Activated effector memory CD4-positive, alpha-beta T cell treated with Interleukin-2 at 50 U/mL for 16 hours (primary cell): Measurements from ENCODE around the gene RASA3.

ENCODE experiments used
- DNase-seq: peaks from one replicate; pipeline ENCODE4 v3.0.0-alpha.2; 2020

Gene RASA3

DNA sequence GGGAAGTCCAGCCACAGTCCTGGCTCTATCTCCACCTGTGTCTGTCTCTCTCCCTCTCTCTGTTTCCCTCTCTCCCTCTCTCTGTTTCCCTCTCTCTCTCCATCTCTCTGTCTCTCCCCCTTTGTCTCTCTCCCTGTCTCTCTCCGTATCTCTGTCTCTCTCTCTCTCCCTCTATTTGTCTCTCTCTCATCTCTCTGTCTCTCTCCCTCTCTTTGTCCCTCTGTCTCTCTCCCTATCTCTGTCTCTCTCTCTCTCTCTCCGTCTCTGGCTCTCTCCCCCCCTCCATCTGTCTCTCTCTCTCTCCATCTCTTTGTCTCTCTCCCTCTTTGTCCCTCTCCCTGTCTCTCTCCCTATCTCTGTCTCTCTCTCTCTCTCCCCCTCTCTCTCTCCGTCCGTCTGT, 119.1 kb downstream of the RASA3 start:
- DNase-seq, result no peak

DNA sequence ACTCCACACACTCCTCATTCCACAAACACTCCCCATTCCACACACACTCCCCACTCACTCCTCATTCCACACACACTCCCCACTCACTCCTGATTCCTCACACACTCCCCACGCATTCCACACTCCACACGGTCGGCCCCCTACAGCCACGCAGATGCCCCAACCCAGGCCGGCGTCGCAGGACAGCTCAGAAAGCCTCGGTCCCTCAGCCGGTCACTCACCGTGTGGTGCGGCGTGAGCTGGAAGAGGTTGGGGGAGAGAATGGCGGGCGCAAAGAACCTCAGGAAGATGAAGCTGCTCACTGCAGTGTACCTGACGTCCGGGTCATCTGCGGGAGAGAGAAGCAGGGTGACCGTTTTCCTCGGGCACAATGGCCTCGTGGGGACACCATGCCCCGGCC, 119.5 kb downstream of the RASA3 start:
- no peak for DNase-seq

DNA sequence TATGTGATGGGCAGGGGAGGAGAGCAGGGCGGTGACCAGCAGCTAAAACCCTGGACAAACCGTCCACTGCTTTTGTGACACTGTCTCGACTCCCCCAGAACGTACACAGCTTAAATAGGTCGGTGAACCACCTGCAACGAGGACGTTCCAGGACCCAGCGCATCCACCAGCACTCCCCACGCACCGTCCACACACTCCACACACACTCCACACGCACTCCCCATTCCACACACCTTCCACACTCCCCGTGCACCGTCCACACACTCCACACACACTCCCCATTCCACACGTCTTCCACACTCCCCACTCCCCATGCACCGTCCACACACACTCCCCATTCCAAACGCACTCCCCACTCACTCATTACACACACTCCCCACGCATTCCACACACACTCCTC, 120.3 kb downstream of the RASA3 start:
- DNase-seq, result no peak

GRCh38 chr13:114011226-114011625, 121.2 kb downstream of the RASA3 start:
- no peak for DNase-seq

- DNase-seq, result no peak
These were observed 121.9 kb downstream of the RASA3 start for GRCh38 chr13:114010401-114011101.

- no peak for DNase-seq
These were observed 122.6 kb downstream of the RASA3 start for GRCh38 chr13:114009590-114010400.

DNA sequence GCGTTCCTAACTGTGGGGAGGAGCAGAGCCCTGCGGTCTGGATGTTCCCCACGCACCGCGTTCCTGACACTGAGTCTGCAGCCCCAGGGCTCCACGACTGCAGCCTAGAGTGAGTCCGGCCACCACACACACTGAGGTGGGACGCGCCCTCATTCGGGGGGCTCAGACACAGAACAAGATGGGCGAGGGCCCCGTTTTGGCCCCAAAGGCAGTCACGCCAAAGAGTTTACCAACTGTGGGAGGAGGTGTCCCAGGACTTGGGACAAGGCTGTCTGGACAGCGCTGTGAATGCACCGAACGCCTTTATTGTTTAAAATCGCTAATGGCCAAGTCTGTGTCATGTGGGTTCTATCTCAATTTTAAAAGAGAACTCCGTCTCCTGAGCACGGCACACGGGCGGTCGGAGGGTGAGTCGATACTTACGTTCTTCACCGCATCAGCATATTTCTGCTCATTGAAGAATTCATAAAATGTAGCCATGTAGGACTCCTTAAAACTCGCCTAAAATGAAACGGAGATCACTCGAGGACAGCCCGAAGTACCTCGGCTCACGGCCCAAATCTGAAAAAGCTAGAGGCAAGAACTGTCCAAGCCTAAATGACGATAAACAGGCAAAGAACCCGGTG, 123.3 kb downstream of the RASA3 start:
- no peak for DNase-seq

GRCh38 chr13:114007566-114007965, 124.9 kb downstream of the RASA3 start:
- DNase-seq, result no peak

DNA sequence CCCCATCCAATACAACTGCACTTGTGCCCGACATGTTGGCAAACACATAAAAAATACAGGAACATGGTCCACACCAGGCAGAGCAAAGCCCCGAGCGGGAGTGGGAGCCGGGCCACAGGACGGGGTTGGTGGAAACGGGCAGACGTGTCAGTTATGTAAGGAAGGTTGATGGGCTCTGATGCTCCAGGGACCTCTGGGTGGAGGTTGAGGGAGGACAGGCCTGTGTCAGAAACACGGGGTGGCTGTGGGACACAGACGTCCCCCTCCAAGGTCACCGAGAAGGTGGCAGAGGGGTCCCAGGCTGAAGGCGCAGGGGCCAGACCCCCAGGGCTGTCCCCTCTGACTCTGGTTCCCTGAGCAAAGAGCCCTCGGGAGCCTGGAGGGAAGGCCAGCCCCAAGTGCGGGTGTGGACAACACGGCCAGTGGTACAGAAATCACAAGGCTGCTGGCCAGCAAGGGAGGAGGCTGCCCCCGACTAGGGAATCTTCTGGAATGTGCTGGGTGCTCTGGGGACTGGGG, 127.2 kb downstream of the RASA3 start:
- no peak for DNase-seq

GRCh38 chr13:114004420-114005205, 127.8 kb downstream of the RASA3 start:
- no peak for DNase-seq

- no peak for DNase-seq
These were observed 129.6 kb downstream of the RASA3 start for GRCh38 chr13:114002771-114003321.

- no peak for DNase-seq
These were observed 130.3 kb downstream of the RASA3 start for GRCh38 chr13:114002009-114002544.

- DNase-seq, result no peak
These were observed 131.0 kb downstream of the RASA3 start for GRCh38 chr13:114001331-114002008.

GRCh38 chr13:114000151-114001040, 132.0 kb downstream of the RASA3 start:
- DNase-seq, result no peak

DNA sequence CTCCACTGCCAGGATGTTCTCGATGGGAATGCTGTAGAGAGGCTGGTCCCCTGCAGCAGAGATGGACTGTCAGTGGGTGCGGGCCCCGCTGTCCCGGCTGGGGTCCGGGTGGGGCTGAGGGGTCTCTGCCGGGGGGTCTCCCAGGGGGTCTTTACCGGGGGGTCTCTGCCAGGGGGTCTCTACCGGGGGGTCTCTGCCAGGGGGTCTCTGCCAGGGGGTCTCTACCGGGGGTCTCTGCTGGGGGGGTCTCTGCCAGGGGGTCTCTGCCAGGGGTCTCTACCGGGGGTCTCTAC, 132.9 kb downstream of the RASA3 start:
- DNase-seq, result no peak

GRCh38 chr13:113998781-113999617, 133.4 kb downstream of the RASA3 start:
- no peak for DNase-seq

DNA sequence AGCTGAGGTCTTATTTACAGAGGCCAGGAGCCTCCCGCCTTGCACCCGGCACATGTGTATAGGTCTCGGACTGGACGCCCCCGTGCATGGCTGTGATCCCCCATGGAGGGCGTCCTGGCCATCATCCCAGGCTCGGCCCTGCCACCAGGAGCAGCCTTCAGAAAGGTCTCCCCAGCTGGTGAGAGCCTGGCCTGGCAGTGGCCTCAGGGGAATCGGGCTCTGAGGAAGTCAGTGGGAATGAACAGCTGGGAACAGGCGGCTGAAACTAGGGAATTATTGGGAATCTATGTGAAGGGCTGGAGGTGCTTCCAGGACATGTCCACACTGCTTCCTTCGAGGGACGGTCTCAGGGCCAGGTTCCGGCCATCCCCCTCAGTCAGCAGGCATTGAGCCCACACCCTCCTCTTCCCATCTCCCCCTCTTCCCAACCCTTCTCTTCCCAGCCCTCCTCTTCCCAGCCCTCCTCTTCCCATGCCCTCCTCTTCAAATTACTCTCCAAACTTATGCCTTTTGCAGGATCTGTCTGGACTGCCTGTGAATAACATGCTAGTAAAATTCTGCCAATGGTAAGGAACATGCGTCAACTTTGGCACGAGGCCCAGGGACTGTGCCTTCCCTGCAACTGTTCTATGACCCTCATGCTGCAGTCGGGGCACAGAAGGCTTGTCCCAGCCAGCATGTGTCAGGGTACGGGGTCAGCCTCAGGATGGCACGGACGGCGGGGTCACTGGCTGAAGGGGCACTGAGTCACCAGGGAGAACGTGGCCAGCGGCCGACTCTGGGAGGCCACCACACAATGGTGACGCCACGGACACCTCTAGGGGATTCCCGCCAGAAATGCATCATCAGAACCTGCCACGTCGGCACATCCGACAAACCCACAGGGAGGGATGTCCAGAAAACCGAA, 134.3 kb downstream of the RASA3 start:
- no peak for DNase-seq

DNA sequence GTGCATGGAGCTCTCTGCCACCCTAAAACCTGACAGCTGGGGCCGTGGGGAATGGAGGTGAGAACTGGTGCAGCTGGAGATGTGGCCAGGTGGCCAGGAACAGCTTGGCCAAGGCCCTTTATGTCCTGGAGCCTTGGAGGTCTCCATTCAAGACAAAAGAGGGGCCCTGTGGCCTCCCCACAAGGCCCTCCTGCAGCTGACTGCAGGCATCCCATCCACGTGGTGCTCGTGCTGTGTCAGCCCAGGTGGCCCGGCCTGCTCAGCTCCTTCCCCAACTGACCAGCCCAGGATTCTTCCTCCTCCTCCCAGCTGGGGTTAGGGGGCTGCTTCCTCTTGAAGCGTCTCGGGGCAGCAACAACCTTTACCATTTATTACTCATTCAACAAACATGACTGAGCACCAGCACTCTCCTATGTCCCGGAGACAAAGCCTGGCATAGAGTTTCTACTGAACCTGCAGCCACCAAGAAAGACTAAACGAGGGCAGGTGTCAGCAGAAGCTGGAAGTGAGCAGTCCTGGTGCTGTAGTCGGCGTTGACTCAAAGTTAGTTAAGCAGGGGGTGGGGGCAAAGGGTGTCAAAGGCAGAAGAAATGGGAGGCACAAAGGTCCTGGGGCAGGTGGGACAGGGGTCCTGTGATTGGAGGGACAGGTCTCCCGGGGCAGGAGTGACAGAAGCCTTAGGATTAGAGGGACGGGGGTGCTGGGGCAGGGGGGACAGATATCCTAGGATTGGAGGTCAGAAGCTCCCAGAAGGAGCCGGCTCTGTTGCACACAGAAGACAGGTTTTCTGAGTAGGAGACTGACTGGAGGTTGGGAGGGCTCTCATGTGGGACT, 135.3 kb downstream of the RASA3 start:
- DNase-seq, result no peak
